ENCODE measurements around the gene PUM2. TPM values are rescaled to one million over a fixed set of nuclear protein-coding genes. Genes with fewer than 3 reads are reported as not detected.

The PUM2 gene
- total and polyA plus RNA-seq, 2 of the 13 experiments (the other 11 are each of a cell fraction or from before 2014, with no cell fraction given) = 69.6 to 69.8 TPM

DNA sequence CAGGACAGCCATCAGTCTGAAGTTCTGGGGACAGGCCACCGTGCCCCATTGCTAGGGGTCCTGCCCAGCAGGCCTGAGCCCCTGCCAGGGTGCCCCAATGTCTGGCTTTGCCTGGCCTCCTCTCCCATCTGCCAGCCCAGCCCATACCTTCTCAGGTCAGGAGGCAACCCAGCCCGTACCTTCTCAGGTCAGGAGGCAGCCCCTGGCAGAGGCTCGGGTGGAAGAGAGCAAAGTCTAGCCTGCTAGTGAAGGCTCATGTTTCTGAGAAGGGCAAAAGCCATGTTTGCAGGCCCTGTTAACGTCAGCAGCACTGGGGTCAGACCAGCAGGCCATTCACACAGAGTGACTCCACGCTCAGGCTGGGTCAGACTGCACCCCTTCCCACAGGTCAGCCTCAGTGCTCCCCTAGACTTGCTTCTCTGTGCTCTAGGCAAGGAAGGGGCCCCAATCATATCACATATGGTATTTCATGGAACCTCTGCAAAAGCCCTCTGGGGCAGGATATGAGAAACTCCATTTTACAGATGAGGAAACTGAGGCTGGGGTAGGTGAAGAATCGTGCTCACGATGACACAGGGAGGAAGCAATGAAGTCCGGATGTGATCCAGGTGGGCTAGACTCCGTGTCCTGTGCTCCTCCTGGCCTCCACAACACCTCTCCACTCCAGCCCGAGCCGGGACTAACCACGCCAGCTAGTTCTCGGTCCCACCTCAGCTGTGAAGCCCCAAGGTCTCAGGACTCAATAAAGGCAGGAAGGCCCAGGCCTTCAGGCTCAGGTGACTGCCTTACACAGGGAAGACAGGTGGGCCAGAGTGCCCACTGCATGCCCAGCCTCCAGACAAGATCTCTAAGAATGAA lies 135.2 kb downstream of the PUM2 start (continued):
- TF ChIP-seq, protein P1, sequence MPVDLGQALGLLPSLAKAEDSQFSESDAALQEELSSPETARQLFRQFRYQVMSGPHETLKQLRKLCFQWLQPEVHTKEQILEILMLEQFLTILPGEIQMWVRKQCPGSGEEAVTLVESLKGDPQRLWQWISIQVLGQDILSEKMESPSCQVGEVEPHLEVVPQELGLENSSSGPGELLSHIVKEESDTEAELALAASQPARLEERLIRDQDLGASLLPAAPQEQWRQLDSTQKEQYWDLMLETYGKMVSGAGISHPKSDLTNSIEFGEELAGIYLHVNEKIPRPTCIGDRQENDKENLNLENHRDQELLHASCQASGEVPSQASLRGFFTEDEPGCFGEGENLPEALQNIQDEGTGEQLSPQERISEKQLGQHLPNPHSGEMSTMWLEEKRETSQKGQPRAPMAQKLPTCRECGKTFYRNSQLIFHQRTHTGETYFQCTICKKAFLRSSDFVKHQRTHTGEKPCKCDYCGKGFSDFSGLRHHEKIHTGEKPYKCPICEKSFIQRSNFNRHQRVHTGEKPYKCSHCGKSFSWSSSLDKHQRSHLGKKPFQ (CRISPR knock-in tag; IDR thresholded peaks at IDR 0.05; ENCODE audit: insufficient replicate concordance) = peak; percentile 28
- TF ChIP-seq, protein P2, sequence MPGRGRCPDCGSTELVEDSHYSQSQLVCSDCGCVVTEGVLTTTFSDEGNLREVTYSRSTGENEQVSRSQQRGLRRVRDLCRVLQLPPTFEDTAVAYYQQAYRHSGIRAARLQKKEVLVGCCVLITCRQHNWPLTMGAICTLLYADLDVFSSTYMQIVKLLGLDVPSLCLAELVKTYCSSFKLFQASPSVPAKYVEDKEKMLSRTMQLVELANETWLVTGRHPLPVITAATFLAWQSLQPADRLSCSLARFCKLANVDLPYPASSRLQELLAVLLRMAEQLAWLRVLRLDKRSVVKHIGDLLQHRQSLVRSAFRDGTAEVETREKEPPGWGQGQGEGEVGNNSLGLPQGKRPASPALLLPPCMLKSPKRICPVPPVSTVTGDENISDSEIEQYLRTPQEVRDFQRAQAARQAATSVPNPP (CRISPR knock-in tag; IDR thresholded peaks at IDR 0.05) = 0 out of 2 replicates have a peak, but pooled peaks have one; percentile 82
- TF ChIP-seq ZBTB21 (CRISPR knock-in tag; IDR thresholded peaks at IDR 0.05) (peak; percentile 48; the same call in 1 of the 2 replicates), SMARCC2 (IDR thresholded peaks at IDR 0.05) (no peak), NRL (CRISPR knock-in tag; IDR thresholded peaks at IDR 0.05; ENCODE audit: borderline replicate concordance) (peak; percentile 73), PHF8 (CRISPR knock-in tag; IDR thresholded peaks at IDR 0.05) (peak; percentile 60), CBX1 (IDR thresholded peaks at IDR 0.05; ENCODE audit: low read depth) (no peak), SSRP1 (CRISPR knock-in tag; IDR thresholded peaks at IDR 0.05) (no peak), BORCS8-MEF2B (CRISPR knock-in tag; IDR thresholded peaks at IDR 0.05) (peak; percentile 95), ZFP36L2 (CRISPR knock-in tag; IDR thresholded peaks at IDR 0.05) (no peak), MATR3 (CRISPR knock-in tag; IDR thresholded peaks at IDR 0.05) (no peak), THAP11 (CRISPR knock-in tag; IDR thresholded peaks at IDR 0.05) (peak; percentile 68), ZNF737 (CRISPR knock-in tag; IDR thresholded peaks at IDR 0.05; ENCODE audit: borderline replicate concordance) (no peak), TGIF2 (CRISPR knock-in tag; IDR thresholded peaks at IDR 0.05) (0 out of 2 replicates have a peak, but pooled peaks have one; percentile 27)
- TF ChIP-seq, protein P3, sequence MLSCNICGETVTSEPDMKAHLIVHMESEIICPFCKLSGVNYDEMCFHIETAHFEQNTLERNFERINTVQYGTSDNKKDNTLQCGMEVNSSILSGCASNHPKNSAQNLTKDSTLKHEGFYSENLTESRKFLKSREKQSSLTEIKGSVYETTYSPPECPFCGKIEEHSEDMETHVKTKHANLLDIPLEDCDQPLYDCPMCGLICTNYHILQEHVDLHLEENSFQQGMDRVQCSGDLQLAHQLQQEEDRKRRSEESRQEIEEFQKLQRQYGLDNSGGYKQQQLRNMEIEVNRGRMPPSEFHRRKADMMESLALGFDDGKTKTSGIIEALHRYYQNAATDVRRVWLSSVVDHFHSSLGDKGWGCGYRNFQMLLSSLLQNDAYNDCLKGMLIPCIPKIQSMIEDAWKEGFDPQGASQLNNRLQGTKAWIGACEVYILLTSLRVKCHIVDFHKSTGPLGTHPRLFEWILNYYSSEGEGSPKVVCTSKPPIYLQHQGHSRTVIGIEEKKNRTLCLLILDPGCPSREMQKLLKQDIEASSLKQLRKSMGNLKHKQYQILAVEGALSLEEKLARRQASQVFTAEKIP (CRISPR knock-in tag; IDR thresholded peaks at IDR 0.05; ENCODE audit: borderline replicate concordance) = no peak
- TF ChIP-seq, protein P4, sequence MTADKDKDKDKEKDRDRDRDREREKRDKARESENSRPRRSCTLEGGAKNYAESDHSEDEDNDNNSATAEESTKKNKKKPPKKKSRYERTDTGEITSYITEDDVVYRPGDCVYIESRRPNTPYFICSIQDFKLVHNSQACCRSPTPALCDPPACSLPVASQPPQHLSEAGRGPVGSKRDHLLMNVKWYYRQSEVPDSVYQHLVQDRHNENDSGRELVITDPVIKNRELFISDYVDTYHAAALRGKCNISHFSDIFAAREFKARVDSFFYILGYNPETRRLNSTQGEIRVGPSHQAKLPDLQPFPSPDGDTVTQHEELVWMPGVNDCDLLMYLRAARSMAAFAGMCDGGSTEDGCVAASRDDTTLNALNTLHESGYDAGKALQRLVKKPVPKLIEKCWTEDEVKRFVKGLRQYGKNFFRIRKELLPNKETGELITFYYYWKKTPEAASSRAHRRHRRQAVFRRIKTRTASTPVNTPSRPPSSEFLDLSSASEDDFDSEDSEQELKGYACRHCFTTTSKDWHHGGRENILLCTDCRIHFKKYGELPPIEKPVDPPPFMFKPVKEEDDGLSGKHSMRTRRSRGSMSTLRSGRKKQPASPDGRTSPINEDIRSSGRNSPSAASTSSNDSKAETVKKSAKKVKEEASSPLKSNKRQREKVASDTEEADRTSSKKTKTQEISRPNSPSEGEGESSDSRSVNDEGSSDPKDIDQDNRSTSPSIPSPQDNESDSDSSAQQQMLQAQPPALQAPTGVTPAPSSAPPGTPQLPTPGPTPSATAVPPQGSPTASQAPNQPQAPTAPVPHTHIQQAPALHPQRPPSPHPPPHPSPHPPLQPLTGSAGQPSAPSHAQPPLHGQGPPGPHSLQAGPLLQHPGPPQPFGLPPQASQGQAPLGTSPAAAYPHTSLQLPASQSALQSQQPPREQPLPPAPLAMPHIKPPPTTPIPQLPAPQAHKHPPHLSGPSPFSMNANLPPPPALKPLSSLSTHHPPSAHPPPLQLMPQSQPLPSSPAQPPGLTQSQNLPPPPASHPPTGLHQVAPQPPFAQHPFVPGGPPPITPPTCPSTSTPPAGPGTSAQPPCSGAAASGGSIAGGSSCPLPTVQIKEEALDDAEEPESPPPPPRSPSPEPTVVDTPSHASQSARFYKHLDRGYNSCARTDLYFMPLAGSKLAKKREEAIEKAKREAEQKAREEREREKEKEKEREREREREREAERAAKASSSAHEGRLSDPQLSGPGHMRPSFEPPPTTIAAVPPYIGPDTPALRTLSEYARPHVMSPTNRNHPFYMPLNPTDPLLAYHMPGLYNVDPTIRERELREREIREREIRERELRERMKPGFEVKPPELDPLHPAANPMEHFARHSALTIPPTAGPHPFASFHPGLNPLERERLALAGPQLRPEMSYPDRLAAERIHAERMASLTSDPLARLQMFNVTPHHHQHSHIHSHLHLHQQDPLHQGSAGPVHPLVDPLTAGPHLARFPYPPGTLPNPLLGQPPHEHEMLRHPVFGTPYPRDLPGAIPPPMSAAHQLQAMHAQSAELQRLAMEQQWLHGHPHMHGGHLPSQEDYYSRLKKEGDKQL (CRISPR knock-in tag; IDR thresholded peaks at IDR 0.05; ENCODE audit: low read depth) = peak; percentile 73
